GM13976 (cell line): ENCODE results near the gene MMP1.

Source experiments
- DNase-seq: peaks from one replicate; pipeline ENCODE4 v3.0.0; 2012; ENCODE audit warnings: low spot score
- CTCF ChIP-seq: IDR thresholded peaks from 2 replicates; pipeline ENCODE4 v1.5.1; 2012; ENCODE audit warnings: borderline replicate concordance, mild to moderate bottlenecking; ENCODE audit not compliant: insufficient read depth; ENCODE audit errors: extremely low read depth, missing control alignments, control extremely low read depth
- in situ Hi-C: fragments of 300-500 bp; cut with MboI; formaldehyde crosslinking; loops from one replicate; pipeline ENCODE4 v1.12.0; 2022; ENCODE audit warnings: low sequenced_read_pairs, mixed read lengths, inconsistent platforms; ENCODE audit not compliant: unreplicated experiment

The MMP1 gene

GRCh38 chr11:102837156-102837555 is 39.2 kb upstream of the MMP1 start:
- in situ Hi-C loops = no loop called here
- DNase-seq = no peak
- no peak for TF ChIP-seq CTCF

- in situ Hi-C loops = no loop called here
- no peak for TF ChIP-seq CTCF
- no peak for DNase-seq
Measured at GRCh38 chr11:102836290-102836875, 38.4 kb upstream of the MMP1 start.

- in situ Hi-C loops = no loop called here
- TF ChIP-seq CTCF = no peak
- DNase-seq = no peak
Measured at GRCh38 chr11:102833731-102834130, 35.8 kb upstream of the MMP1 start.

GRCh38 chr11:102832612-102833011 is 34.7 kb upstream of the MMP1 start:
- TF ChIP-seq CTCF = no peak
- DNase-seq = no peak
- in situ Hi-C loops = no loop called here

- peak; percentile 29 for DNase-seq
- peak; percentile 26 for TF ChIP-seq CTCF
- in situ Hi-C loops = no loop called here
Measured at GRCh38 chr11:102831489-102832440, 33.8 kb upstream of the MMP1 start.

GRCh38 chr11:102831128-102831488 is 33.1 kb upstream of the MMP1 start:
- DNase-seq = no peak
- in situ Hi-C loops = no loop called here
- no peak for TF ChIP-seq CTCF
